ENCODE measurements around the gene SST. TPM values are rescaled to one million over a fixed set of nuclear protein-coding genes. Genes with fewer than 3 reads are reported as not detected.

Gene SST
- total RNA-seq, 2 experiments from 2014 or later = not detected

DNA sequence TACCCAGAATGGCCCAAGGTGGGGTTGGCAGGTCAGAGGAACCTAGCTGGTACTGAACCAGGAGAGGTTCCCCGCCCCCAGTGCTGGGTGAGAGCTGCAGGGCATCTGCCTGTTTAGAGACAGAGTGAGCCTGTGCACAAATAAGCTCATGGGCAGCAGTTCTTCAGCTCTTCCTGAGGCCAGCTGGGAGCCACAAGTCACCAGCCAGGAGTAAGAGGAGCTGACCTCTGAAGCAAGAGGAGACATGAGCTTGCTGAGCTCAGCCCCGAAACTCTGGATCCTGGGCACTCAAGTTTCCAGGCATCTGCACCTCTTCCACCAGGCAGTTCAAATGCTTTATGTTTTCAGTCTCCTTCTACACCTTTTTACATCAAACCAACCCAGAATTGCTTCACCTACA, 30.1 kb upstream of the SST start:
- no peak for ATAC-seq
- Mint-ChIP-seq H3K4me1 (ENCODE audit: low read depth) (no peaks in the 10 kb centered on the region), H3K36me3 (ENCODE audit: low read depth) (no peaks in the 10 kb centered on the region), H3K9me3 (ENCODE audit: insufficient read depth) (no peaks in the 10 kb centered on the region), H3K27me3 (ENCODE audit: low read depth) (peaks cover 9% of the 10 kb centered on the region), H3K4me3 (no peak overlapping the region), H3K27ac (no peak overlapping the region)
- no peak for DNase-seq
- CTCF ChIA-PET = interaction anchor here (4.9 kb wide), 1 partner anchor 20 kb away, joined by 35 read pairs; no protein-coding TSS in a partner anchor
- POLR2A ChIA-PET = interaction anchor here (0.7 kb wide), 1 partner anchor 1144 kb away, joined by 3 read pairs; no protein-coding TSS in a partner anchor

DNA sequence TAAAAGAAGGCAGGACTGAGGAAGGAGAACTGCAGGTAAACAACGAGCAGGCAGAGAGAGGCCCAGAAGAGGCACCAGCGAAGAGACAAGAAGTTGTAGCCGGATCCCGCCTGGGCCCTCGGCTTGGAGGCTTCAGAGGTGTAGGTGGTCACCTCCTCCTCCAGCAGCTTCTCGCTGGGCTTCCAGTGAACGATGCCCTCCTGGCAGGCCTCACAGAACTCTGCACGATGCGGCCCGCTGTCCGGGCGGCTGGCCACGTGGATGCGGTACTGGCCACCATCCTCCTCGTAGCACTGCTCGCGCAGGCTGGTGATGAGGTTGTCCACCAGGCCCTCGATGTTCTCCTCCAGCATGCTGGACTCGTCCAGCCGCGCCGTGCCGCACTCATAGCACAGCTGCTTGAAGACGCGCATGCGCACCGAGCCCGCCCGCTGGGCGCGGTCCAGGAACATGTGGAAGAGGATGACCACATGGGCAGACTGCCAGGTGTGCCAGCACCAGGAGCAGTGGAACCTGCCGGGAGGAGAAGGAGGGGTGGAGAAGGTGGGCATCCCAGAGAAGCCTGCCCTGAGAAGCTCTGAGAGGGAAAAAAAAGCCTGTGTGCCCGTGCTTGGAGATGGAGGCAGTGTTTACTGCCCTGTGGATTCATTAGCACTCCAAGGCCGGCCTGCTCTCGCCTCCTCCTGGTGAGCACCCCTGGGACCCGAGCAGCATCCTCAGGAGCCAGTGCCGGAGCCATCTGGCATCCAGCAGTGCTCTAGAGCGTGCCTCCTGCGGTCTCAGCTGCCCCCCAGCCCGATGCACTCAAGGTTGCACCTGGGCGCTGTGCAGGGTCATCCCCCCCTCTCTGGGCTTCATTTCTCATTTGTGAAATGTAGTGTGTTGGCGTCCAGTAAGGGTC, 28.6 kb upstream of the SST start:
- POLR2A ChIA-PET = no interaction called here
- Mint-ChIP-seq H3K4me3 (no peak overlapping the region), H3K27me3 (ENCODE audit: low read depth) (peaks cover 15% of the 10 kb centered on the region), H3K36me3 (ENCODE audit: low read depth) (no peaks in the 10 kb centered on the region), H3K9me3 (ENCODE audit: insufficient read depth) (no peaks in the 10 kb centered on the region), H3K4me1 (ENCODE audit: low read depth) (no peaks in the 10 kb centered on the region), H3K27ac (no peak overlapping the region)
- ATAC-seq (no peak), DNase-seq (no peak)
- CTCF ChIA-PET = interaction anchor here (0.5 kb wide), 1 partner anchor 156 kb away, joined by 3 read pairs; no protein-coding TSS in a partner anchor

DNA sequence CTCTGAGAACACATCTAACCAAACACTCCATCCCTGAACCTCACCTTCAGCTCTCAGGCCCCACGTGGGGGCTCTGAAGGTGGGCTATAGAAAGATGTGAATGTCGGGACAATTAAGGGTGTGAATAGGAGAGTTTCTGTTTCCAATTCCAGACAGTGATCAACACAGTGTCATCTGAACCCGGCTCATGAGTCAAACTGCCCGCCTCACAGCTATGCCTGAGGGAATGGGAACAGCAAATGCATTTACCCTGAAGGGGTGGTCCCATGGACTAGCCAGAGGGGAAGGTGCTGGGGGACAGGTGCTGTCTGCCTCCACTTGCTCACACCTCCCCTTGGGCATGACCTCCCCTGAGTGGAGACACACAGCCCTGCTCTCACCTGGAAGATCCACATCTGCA, 25.8 kb upstream of the SST start:
- ATAC-seq = no peak
- CTCF ChIA-PET = interaction anchor here (1.2 to 4.5 kb wide), 3 partner anchors 17 to 377 kb away, joined by 4 to 20 read pairs (median 4); no protein-coding TSS in a partner anchor

DNA sequence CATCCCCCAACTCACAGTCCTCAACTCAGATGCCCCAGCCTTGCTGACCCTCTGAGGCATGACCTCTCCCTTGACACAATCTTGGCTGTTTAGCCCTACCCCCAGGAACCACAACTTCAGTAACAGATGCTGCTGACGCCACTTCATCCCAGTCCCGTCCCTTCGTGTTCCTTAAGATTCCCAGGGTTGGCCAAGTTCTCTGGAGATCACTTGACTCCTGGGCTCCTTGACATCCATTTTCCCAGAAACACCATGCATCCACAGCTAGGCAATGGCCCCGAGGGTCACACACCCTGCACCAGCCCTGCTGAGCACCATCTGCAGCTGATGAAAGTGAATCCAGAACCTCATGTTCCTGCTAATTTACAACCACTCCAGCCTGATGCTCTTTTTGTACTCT, 25.3 kb upstream of the SST start:
- CTCF ChIA-PET = interaction anchor here (1.2 to 4.5 kb wide), 3 partner anchors 16 to 376 kb away, joined by 4 to 20 read pairs (median 4); no protein-coding TSS in a partner anchor
- Mint-ChIP-seq H3K9me3 (ENCODE audit: insufficient read depth) (no peaks in the 10 kb centered on the region), H3K36me3 (ENCODE audit: low read depth) (no peaks in the 10 kb centered on the region), H3K27ac (no peak overlapping the region), H3K4me3 (no peak overlapping the region), H3K4me1 (ENCODE audit: low read depth) (no peaks in the 10 kb centered on the region), H3K27me3 (ENCODE audit: low read depth) (peaks cover 23% of the 10 kb centered on the region)
- ATAC-seq (no peak), DNase-seq (no peak)
- POLR2A ChIA-PET = no interaction called here

More for the DNA sequence above, 25.8 kb upstream of the SST start:
- Mint-ChIP-seq H3K4me1 (ENCODE audit: low read depth) (no peaks in the 10 kb centered on the region), H3K4me3 (no peak overlapping the region), H3K27me3 (ENCODE audit: low read depth) (peaks cover 19% of the 10 kb centered on the region), H3K9me3 (ENCODE audit: insufficient read depth) (no peaks in the 10 kb centered on the region), H3K36me3 (ENCODE audit: low read depth) (no peaks in the 10 kb centered on the region), H3K27ac (no peak overlapping the region)
- POLR2A ChIA-PET = no interaction called here
- no peak for DNase-seq

- ChIA-PET CTCF (interaction anchor here (4.5 kb wide), 1 partner anchor 16 kb away, joined by 20 read pairs; no protein-coding TSS in a partner anchor), POLR2A (no interaction called here)
- Mint-ChIP-seq H3K4me3 (no peak overlapping the region), H3K27ac (no peak overlapping the region), H3K4me1 (ENCODE audit: low read depth) (no peaks in the 10 kb centered on the region), H3K9me3 (ENCODE audit: insufficient read depth) (no peaks in the 10 kb centered on the region), H3K36me3 (ENCODE audit: low read depth) (no peaks in the 10 kb centered on the region), H3K27me3 (ENCODE audit: low read depth) (peaks cover 23% of the 10 kb centered on the region)
- no peak for ATAC-seq
- DNase-seq = no peak
These were observed 24.6 kb upstream of the SST start for GRCh38 chr3:187694801-187695200.

GRCh38 chr3:187693431-187693830, 23.2 kb upstream of the SST start:
- no peaks in the 10 kb centered on the region for H3K4me1 Mint-ChIP-seq (ENCODE audit: low read depth)
- H3K27ac Mint-ChIP-seq = no peak overlapping the region
- H3K27me3 Mint-ChIP-seq (ENCODE audit: low read depth) = peaks cover 29% of the 10 kb centered on the region
- ChIA-PET CTCF (interaction anchor here (1.0 to 4.5 kb wide), 2 partner anchors 13 to 14 kb away, joined by 4 to 20 read pairs; no protein-coding TSS in a partner anchor), POLR2A (no interaction called here)
- H3K9me3 Mint-ChIP-seq (ENCODE audit: insufficient read depth) = no peaks in the 10 kb centered on the region
- no peaks in the 10 kb centered on the region for H3K36me3 Mint-ChIP-seq (ENCODE audit: low read depth)
- no peak for ATAC-seq
- no peak overlapping the region for H3K4me3 Mint-ChIP-seq
- DNase-seq = no peak

GRCh38 chr3:187689984-187690383, 19.8 kb upstream of the SST start:
- ChIA-PET CTCF (interaction anchor here (1.0 kb wide), 1 partner anchor 11 kb away, joined by 4 read pairs; no protein-coding TSS in a partner anchor), POLR2A (no interaction called here)
- no peak for ATAC-seq
- H3K27ac Mint-ChIP-seq = no peak overlapping the region
- H3K9me3 Mint-ChIP-seq (ENCODE audit: insufficient read depth) = no peaks in the 10 kb centered on the region
- DNase-seq = no peak
- H3K27me3 Mint-ChIP-seq (ENCODE audit: low read depth) = peaks cover 28% of the 10 kb centered on the region
- no peak overlapping the region for H3K4me3 Mint-ChIP-seq
- no peaks in the 10 kb centered on the region for H3K4me1 Mint-ChIP-seq (ENCODE audit: low read depth)
- H3K36me3 Mint-ChIP-seq (ENCODE audit: low read depth) = no peaks in the 10 kb centered on the region

DNA sequence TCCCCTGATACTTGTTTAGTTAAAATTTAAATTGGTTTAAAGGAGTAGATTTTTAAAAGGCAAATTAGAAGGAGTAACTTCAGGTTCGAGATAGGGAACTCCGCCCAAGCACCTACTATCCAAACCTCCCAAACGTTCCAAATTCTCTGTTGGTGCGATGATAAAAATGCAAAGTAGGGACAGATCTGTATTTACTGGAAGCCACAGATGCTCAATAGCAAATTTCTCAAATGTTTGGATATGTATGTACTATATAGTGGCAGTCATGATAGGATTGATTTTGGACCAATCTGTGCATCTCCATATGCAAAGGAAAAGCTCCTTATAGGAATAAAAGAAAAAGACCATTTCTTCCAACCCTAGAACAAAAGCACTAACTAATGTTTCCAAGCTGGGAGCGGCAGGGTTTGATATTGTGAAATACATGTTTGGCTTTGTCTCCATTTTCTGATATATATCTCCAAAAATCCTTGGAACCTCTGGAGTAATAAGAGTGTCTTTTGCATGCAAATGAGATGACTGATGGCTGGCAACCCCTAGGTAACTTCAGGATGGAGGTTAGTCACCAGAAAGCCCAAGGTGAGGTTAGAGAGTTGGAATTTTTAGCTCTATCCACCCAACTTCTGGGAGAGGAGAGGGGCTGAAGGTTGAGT, 16.6 kb upstream of the SST start:
- no peak for ATAC-seq
- peaks cover 30% of the 10 kb centered on the region for H3K27me3 Mint-ChIP-seq (ENCODE audit: low read depth)
- peaks cover 3% of the 10 kb centered on the region for H3K4me1 Mint-ChIP-seq (ENCODE audit: low read depth)
- H3K4me3 Mint-ChIP-seq = no peak overlapping the region
- POLR2A ChIA-PET = interaction anchor here (0.6 kb wide), 1 partner anchor 130 kb away, joined by 4 read pairs; no protein-coding TSS in a partner anchor
- no peak for DNase-seq
- H3K9me3 Mint-ChIP-seq (ENCODE audit: insufficient read depth) = no peaks in the 10 kb centered on the region
- no peak overlapping the region for H3K27ac Mint-ChIP-seq
- CTCF ChIA-PET = interaction anchor here (1.0 to 2.6 kb wide), 3 partner anchors 27 to 368 kb away, joined by 3 to 10 read pairs (median 3); no protein-coding TSS in a partner anchor
- no peaks in the 10 kb centered on the region for H3K36me3 Mint-ChIP-seq (ENCODE audit: low read depth)

DNA sequence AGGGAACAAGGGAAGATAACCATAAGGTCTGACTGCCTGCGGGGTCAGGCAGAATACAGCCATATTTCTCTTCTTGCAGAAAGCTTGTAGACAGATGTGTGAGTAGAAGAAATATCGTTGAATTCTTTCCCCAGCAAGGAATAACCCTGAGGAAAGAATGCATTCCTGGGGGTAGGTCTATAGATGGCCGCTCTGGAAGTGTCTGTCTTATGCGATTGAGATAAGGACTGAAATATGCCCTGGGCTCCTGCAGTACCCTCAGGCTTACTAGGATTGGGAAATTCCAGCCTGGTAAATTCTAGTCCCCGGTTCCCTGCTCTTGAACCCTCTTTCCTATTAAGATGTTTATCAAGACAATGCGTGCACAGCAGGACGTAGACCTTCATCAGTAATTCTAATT, 15.8 kb upstream of the SST start:
- ChIA-PET CTCF (interaction anchor here (1.0 to 1.3 kb wide), 2 partner anchors 28 to 70 kb away, joined by 3 read pairs; no protein-coding TSS in a partner anchor), POLR2A (no interaction called here)
- H3K9me3 Mint-ChIP-seq (ENCODE audit: insufficient read depth) = no peaks in the 10 kb centered on the region
- H3K4me3 Mint-ChIP-seq = no peak overlapping the region
- H3K27ac Mint-ChIP-seq = no peak overlapping the region
- H3K4me1 Mint-ChIP-seq (ENCODE audit: low read depth) = peaks cover 3% of the 10 kb centered on the region
- peaks cover 25% of the 10 kb centered on the region for H3K27me3 Mint-ChIP-seq (ENCODE audit: low read depth)
- ATAC-seq (no peak), DNase-seq (no peak)
- no peaks in the 10 kb centered on the region for H3K36me3 Mint-ChIP-seq (ENCODE audit: low read depth)

DNA sequence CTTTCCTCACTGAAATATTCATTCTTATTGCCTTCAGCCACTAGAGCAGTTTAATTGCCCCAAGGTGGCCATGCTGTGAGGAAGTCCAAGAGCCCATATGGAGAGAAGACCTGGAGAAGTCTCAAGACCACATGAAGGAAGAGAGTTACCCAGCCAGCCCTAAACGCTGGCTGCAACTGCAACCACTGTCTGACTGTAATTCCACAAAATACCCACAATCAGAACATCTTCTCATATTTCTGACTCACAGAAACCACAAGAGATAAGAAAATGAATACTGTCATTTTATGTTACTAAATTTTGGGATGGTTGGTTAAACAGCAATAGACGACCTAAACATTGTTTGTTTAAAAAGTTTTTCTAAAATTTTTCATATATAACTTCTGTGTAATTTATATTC, 14.7 kb upstream of the SST start:
- ChIA-PET POLR2A (no interaction called here), CTCF (interaction anchor here (1.0 to 2.1 kb wide), 5 partner anchors 18 to 365 kb away, joined by 3 to 10 read pairs (median 3); no protein-coding TSS in a partner anchor)
- H3K4me3 Mint-ChIP-seq = no peak overlapping the region
- no peaks in the 10 kb centered on the region for H3K36me3 Mint-ChIP-seq (ENCODE audit: low read depth)
- no peaks in the 10 kb centered on the region for H3K9me3 Mint-ChIP-seq (ENCODE audit: insufficient read depth)
- peaks cover 3% of the 10 kb centered on the region for H3K4me1 Mint-ChIP-seq (ENCODE audit: low read depth)
- ATAC-seq = peak; percentile 49
- no peak for DNase-seq
- H3K27ac Mint-ChIP-seq = no peak overlapping the region
- peaks cover 20% of the 10 kb centered on the region for H3K27me3 Mint-ChIP-seq (ENCODE audit: low read depth)

DNA sequence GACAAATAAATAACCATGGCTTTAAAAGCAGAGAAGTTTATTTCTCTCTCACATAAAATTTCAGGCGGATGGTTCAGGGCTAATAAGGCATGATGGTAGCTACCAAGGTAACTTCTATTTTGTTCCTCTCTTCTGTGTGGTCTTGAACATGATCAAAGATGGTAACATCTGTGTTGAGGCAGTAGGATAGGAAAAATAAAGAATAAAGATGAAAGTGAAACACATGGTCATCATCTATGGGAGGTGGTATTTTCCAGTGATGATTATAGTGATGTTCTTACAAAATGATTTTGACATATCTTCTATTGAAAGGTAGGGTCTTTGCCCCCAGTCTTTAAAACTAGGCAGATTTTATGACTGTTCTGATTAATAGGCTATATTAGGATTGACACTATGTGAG, 14.2 kb upstream of the SST start:
- no peaks in the 10 kb centered on the region for H3K9me3 Mint-ChIP-seq (ENCODE audit: insufficient read depth)
- ChIA-PET CTCF (interaction anchor here (0.7 to 2.1 kb wide), 5 partner anchors 19 to 365 kb away, joined by 3 to 10 read pairs (median 3); no protein-coding TSS in a partner anchor), POLR2A (no interaction called here)
- ATAC-seq (no peak), DNase-seq (no peak)
- no peak overlapping the region for H3K4me3 Mint-ChIP-seq
- H3K4me1 Mint-ChIP-seq (ENCODE audit: low read depth) = peaks cover 3% of the 10 kb centered on the region
- peaks cover 20% of the 10 kb centered on the region for H3K27me3 Mint-ChIP-seq (ENCODE audit: low read depth)
- no peaks in the 10 kb centered on the region for H3K36me3 Mint-ChIP-seq (ENCODE audit: low read depth)
- H3K27ac Mint-ChIP-seq = no peak overlapping the region

Measured in activated CD8-positive, alpha-beta T cell treated with anti-CD3 and anti-CD28 coated beads, Interleukin-2, amount 10 ng/mL, durations not matched to agents 7 days and 5 days (primary cell).